Psoas muscle (tissue), 8 donors: ENCODE data around the gene IL5. TPM values are rescaled to one million over a fixed set of nuclear protein-coding genes. Genes with fewer than 3 reads are reported as not detected.

Experiments
- ATAC-seq, 4 donors: fragments of 200-7000 bp; cut with Tn5 transposase; one replicate each; pipeline ENCODE4 v1.9.1; 2020; ENCODE audit warnings: moderate library complexity in 3 of 4, mild to moderate bottlenecking in 2 of 4
- DNase-seq, 2 donors: peaks; one replicate each; pipeline ENCODE4 v3.0.0-alpha.2; 2020
- H3K27ac ChIP-seq: fragments of 200-600 bp; one replicate; pipeline ENCODE4 v1.8.0; 2022
- H3K27me3 ChIP-seq, 3 donors: fragments of 200-600 bp in 1 of 3; one replicate each; pipeline versions ENCODE4 v1.6.1 to v1.8.0; 2013 to 2022; ENCODE audit warnings: low read length in 2 of 3, mild to moderate bottlenecking in 2 of 3, moderate library complexity in 1 of 3; ENCODE audit not compliant: insufficient read depth in 3 of 3
- H3K36me3 ChIP-seq, 2 donors: fragments of 200-600 bp in 1 of 2; one replicate each; pipeline versions ENCODE4 v1.6.1 to v1.8.0; 2013 to 2022; ENCODE audit warnings: low read depth in 1 of 2, mild to moderate bottlenecking in 1 of 2, moderate library complexity in 1 of 2; ENCODE audit not compliant: insufficient read depth in 1 of 2
- H3K4me1 ChIP-seq: fragments of 200-600 bp; one replicate; pipeline ENCODE4 v1.8.0; 2022
- H3K4me3 ChIP-seq: fragments of 200-600 bp; one replicate; pipeline ENCODE4 v1.8.0; 2022; ENCODE audit warnings: mild to moderate bottlenecking
- H3K9me3 ChIP-seq: fragments of 200-600 bp; one replicate; pipeline ENCODE4 v1.8.0; 2022
- WGBS, 3 donors: extraction: QIAGEN DNeasy Blood & Tissue Kit; methylation state at CpG; one replicate each; pipeline versions ENCODE4 v1.1.6 to v1.1.7; 2013; 5-methylcytosine and 5-hydroxymethylcytosine counted together
- intact Hi-C, 2 donors: fragments of 100-400 bp; cut with DNase I; formaldehyde crosslinking; loops; one replicate each; pipeline versions ENCODE4 v1.11.0 to v1.14.2; 2022
- polyA plus RNA-seq, 3 donors: library from polyadenylated mRNA; stranded (reverse); fragments of 200-250 nt; gene quantifications; one replicate each; pipeline ENCODE4 v1.2.3, GENCODE V29; 2013
- total RNA-seq, 4 donors: library from RNA; stranded (reverse); fragmentation: NEBNext Ultra II Directional in 2 of 4; extraction: Animal tissue kit (Norgen Biotek cat#: 25700) in 2 of 4; gene quantifications; one replicate each; pipeline versions ENCODE4 v1.2.1 to v1.2.4, GENCODE V29; 2021 to 2023
- TF ChIP-seq, protein P1 (sequence below): fragments of 200-600 bp; IDR thresholded peaks from one replicate; pipeline ENCODE4 v1.8.0; 2022; ENCODE audit warnings: antibody characterized with exemption
- donor health status: healthy with polysubstance abuse.
- donor health status: DM: no; HTN: no; CAD: no; lungs with moderate emphysema.
- donor health status: Bipolar disorder and iron deficiency.
- donor health status: healthy.
- donor health status: DM: yes; HTN: yes; CAD: no.
- donor health status: DM: no; HTN: no; CAD: no.
- donor health status: DM: no; HTN: no; CAD: no.
- donor health status: DM: yes; HTN: yes; CAD: no.

IL5 gene
- total and polyA plus RNA-seq, 7 donors: not detected

DNA sequence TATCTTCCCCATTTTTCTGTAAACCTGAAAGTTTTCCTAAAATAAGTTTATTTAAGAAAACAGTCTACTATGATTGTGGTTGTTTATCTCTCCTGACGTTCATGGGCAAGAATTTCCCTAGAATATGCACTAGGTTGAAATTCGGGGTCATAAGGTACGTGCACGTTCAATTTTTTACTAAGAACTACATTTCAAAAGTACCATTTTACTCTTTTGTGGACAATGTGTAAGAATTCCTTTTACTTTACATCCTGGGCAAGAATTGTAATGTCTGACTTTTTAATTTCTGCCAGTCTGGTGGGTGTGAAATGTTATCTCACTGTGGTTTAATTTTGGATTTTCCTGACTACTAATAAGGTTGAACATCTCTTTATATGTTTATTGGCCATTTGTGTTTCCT lies 12.4 kb downstream of the IL5 start:
- TF ChIP-seq, protein P1, sequence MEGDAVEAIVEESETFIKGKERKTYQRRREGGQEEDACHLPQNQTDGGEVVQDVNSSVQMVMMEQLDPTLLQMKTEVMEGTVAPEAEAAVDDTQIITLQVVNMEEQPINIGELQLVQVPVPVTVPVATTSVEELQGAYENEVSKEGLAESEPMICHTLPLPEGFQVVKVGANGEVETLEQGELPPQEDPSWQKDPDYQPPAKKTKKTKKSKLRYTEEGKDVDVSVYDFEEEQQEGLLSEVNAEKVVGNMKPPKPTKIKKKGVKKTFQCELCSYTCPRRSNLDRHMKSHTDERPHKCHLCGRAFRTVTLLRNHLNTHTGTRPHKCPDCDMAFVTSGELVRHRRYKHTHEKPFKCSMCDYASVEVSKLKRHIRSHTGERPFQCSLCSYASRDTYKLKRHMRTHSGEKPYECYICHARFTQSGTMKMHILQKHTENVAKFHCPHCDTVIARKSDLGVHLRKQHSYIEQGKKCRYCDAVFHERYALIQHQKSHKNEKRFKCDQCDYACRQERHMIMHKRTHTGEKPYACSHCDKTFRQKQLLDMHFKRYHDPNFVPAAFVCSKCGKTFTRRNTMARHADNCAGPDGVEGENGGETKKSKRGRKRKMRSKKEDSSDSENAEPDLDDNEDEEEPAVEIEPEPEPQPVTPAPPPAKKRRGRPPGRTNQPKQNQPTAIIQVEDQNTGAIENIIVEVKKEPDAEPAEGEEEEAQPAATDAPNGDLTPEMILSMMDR: no peak
- intact Hi-C loops: no loop called here
- Histone ChIP-seq H3K4me1 (no peaks in the 10 kb centered on the region), H3K9me3 (no peaks in the 10 kb centered on the region), H3K27me3 (no peaks in the 10 kb centered on the region), H3K4me3 (no peak overlapping the region), H3K27ac (no peak overlapping the region), H3K36me3 (no peaks in the 10 kb centered on the region)
- ATAC-seq (no peak), DNase-seq (no peak)
- 90 to 94% (median 92%) methylated on average over 4 of the region's 4 CpGs for WGBS, 3 donors

DNA sequence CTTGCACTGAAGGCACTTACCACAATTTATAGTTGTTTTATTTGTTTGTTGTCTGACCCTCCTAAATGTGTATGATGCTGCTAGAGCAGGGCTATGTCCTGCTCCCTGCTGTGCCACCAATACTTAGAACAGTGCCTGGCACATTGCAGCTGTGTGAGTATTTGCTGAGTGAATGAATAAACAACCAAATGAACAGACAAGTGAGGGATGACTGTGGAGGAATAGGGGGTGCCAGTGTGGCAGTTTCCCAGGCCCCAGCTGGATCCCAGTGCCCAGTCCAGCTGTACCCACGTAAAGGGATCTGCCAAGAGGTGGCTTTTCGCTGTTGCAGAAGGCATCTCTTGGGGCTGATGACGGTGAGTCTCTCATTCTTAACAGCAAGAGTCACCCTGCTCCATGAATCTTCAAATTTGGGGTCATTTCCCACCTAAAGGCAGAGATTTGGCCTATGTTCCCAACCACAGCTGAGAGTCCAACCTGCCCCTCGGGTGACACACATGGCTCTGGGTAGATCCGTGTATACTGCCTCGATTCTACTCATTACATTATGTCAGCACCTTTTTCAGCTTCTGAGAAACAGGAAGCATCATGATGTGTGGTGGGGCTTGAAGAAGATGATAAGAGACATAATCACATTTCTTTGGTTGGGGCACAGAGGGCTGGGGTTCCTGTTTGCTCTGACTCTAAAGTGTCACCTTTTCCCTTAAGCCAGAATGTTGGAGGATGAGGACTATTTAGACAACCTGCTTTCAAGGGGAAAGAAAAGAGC lies 14.3 kb downstream of the IL5 start:
- DNase-seq (no peak), ATAC-seq (no peak)
- TF ChIP-seq, protein P1: no peak
- H3K9me3 ChIP-seq: no peaks in the 10 kb centered on the region
- no peak overlapping the region for H3K4me3 ChIP-seq
- H3K27me3 ChIP-seq: no peaks in the 10 kb centered on the region
- 68 to 78% (median 72%) methylated on average over 6 of the region's 6 CpGs for WGBS, 3 donors
- H3K27ac ChIP-seq: no peak overlapping the region
- intact Hi-C loops: loop anchor here in 1 of 2 donors (5.0 kb wide), 1 partner anchor 293 kb away; no protein-coding TSS in a partner anchor
- no peaks in the 10 kb centered on the region for H3K36me3 ChIP-seq
- no peaks in the 10 kb centered on the region for H3K4me1 ChIP-seq

DNA sequence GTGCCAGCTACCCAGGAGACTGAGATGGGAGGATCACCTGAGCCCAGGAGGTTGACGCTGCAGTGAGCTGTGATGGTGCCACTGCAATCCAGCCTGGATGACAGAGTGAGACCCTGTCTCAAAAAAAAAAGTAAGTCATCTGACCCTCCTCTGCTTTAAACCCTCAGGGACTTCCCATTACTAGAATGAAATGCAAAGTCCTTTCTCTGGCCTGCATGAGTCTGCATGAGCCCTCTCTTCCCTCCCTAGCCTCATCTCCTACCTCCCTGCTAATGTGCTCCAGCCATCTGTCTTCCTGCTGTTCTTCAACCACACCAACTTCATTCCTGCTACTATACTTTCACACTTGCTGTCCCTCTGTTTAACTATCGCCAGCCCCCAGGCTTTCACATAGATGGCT lies 15.3 kb downstream of the IL5 start:
- no peak overlapping the region for H3K27ac ChIP-seq
- TF ChIP-seq, protein P1: no peak
- 94 to 97% (median 97%) methylated on average over 2 of the region's 2 CpGs for WGBS, 3 donors
- H3K4me1 ChIP-seq: no peaks in the 10 kb centered on the region
- no peak overlapping the region for H3K4me3 ChIP-seq
- H3K36me3 ChIP-seq: no peaks in the 10 kb centered on the region
- DNase-seq: no peak
- no peak for ATAC-seq
- H3K27me3 ChIP-seq: no peaks in the 10 kb centered on the region
- no peaks in the 10 kb centered on the region for H3K9me3 ChIP-seq
- intact Hi-C loops: loop anchor here in 1 of 2 donors (5.0 kb wide), 1 partner anchor 294 kb away; no protein-coding TSS in a partner anchor

DNA sequence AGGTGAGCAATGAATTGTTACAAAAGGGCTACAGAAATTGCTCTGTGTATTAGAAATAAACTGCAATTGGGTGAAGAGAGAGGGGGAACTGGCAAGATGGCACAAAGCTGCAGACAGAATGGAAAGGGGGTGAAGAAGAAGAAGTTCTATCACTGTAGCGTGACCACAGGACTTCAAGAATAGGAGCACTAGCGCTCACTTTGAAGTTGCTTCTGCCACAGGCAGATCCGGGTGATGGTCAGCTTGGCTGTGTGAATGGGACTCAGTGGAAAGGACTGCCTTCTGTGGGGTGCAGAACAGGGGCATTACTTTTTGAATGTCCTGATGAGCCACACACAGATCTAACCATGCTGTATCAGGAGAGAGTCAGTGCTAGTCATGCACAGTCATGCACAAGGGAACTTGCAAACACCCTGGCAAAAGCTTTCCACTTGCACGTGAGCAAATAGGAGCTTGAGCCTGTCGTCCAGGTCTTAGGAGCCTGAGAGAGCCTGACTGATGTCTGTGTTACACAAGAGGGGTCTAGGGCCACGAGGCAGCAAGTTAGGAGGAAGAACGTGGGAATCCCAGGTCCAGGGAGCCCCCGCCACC lies 16.3 kb downstream of the IL5 start:
- no peaks in the 10 kb centered on the region for H3K36me3 ChIP-seq
- no peak for DNase-seq
- no peak for ATAC-seq
- TF ChIP-seq, protein P1: no peak
- H3K9me3 ChIP-seq: no peaks in the 10 kb centered on the region
- intact Hi-C loops: loop anchor here in 1 of 2 donors (5.0 kb wide), 1 partner anchor 295 kb away; no protein-coding TSS in a partner anchor
- H3K4me1 ChIP-seq: no peaks in the 10 kb centered on the region
- no peaks in the 10 kb centered on the region for H3K27me3 ChIP-seq
- 70 to 81% (median 72%) methylated on average over 8 of the region's 8 CpGs for WGBS, 3 donors
- no peak overlapping the region for H3K4me3 ChIP-seq
- no peak overlapping the region for H3K27ac ChIP-seq
